Right hindlimb (tissue), 1 donor: Measurements from ENCODE around the gene CAPN13.

Source experiments
- DNase-seq: peaks from one replicate; pipeline ENCODE4 v3.0.0-alpha.2; 2018

CAPN13 gene

DNA sequence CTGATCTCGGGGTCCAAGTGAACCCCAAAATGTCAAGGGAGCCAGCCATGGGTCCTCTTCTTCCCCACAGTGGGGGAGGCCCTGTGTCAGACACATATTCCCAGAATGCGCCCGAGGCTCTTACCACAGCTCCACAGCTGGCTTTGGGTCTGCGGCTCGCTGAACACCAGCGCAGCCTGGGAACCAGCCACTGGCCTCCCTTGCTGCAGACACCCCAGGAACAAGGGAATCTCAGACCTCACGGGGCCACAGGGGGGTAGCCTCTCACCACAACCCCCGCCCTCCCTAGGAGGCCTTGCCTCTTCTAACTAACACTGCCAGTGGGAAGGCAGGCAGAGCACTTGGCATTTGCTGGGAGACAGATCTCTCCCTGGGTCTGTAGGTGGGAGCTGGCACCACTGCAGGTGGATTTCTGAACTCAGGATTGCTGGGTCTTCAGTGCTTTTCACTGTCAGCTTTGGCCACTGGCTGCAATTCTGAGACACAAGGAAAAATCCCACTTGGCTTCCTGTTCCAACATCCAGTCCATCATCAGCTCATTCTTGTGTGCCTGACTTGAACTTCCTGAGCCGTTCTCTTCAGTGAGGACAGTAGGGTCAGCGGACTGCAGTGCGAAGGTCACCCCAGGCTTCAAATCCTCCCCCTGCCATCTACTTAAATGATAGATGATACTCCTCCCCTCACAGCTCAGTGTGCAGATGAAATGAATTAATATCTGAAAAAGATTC lies 128.7 kb downstream of the CAPN13 start:
- DNase-seq: no peak

DNA sequence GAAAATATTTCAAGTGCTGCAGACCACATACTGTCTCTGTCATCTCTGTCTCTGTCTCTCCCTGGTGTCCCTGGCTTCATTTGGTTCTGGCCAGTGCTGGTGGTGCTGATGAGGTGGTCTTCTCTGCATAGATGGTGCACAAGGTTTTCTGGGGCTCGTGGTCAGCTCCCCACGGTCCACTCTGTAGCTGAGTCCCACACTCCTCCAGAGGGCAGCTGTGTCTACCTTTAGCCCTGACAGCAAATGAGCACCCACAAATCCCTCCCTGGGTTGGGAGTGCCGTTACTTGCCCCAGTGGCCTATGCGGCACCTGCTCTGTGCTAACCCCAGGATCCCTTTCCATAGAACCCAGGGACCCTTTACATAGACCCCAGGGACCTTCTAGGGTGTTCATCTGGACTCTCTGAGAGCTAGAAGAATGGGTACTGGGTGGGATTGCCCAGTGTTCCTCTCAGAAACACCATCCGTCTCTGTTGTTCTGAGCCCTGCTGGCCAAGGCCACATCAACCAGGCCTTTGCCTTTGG lies 129.3 kb downstream of the CAPN13 start:
- DNase-seq: no peak

DNA sequence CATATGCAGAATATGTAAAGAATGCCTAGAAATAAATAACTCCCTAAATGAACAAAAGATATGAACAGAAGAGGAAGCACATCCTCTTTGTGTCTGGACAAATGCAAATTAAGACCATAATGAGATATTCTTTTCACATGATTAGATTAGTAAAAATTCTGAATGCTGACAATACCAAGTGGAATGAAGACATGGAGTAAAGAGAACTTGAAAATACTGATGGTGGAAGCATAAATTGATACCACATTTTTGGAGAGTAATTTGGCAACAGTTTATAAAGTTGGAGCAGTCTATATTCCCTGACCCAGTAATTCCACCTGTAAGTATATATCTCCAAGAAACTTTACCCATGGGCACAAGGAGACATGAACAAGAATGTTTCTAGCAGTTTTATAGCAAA lies 130.0 kb downstream of the CAPN13 start:
- DNase-seq: no peak

DNA sequence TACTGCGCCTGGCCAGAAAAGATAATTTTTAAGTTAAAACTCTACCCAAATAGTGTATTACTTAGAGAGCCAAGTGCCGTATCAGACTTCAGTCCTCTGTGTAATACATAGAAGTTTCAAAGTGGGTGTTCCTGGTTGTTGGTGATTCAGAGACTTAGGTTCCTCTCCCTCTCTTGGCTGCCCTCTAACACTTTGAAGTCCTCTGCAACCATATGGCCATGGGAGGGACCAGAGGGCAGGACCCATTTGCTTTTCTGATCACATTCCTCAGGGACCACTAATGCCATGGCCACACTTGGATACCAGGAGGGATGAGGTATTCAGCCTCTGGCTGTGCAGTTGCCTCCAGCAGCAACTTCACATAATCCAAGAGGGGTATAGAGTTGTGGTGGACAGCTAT lies 131.5 kb downstream of the CAPN13 start:
- no peak for DNase-seq

DNA sequence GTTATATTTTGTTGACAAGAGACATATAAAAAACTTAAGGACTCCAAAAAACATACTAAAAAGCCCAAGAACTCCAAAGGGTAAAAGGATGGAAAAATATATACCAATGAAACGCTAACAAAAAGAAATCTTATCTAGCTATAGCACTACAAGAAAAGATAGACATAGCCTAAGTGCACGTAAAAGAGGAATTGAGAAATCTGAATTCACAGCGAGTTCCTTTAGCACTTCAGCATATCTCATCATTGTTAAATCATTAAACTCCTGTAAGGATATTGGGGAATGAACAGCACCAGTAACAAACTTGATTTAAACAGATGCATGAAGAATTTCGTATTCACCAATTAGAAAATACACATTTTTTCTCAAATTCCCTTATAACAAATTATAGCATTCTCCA lies 134.1 kb downstream of the CAPN13 start:
- no peak for DNase-seq
